ENCODE data around the gene VPS33A.
"Not testable (repeated sequence)": the region's sequence is repeated elsewhere in the genome, so short reads cannot be mapped to it uniquely, and the experiment has no call there.

The VPS33A gene

DNA sequence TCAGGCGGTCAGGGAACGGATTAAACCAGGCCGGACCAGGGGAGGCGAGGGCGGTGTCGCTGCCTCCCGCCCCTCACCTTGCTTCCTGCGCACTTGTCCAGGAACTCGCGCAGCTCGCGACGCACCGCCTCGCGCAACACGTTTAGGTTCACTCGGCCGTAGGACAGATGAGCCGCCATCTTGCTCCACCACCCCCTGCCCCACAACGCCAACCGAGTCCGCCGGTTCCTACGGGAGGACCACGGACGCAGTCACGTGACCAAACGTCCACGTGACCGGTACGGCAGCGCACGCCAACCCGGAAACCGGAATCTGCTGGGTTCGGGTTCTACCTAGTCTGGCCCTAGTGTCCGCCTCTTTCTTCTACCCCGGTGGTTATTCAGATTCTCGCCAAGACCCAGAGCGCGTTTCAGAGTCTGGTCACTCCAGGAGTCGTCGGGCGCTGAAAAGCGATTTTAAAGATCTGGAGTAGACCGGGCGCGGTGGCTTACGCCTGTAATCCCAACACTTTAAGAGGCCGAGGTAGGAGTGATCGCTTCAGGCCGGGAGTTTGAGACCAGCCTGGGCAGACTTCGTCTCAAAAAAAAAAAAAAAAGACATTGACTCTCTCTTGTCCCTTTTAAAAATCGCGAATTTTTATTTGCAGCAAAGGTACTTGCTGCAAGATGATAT lies at the start of gene VPS33A:
Gene VPS33A (minus strand): TSS at position 265 of the 672 bp plus-strand sequence. CDS start 86 bp downstream, at position 179.
- peak; percentile 97 for DNase-seq

DNA sequence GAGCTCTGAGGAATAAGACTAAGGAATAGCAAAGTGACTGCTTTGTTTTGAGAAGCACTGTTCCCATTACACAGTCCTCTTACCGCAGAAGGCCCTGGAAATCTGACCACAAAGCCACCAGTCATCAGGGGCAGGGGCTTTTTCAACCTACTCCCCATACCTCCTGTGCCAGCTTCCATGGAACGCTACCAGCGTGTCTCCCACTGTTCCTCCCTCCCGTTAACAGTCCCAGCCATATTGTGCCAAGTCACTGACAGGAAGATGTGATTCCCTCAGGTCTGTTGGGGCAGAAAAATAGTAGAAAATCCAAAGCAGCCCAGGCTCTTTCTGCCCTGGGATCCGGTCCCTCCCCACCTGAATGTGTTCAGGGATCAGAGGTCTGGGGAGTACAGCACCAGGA lies 46.6 kb upstream of the VPS33A start:
- no peak for DNase-seq

DNA sequence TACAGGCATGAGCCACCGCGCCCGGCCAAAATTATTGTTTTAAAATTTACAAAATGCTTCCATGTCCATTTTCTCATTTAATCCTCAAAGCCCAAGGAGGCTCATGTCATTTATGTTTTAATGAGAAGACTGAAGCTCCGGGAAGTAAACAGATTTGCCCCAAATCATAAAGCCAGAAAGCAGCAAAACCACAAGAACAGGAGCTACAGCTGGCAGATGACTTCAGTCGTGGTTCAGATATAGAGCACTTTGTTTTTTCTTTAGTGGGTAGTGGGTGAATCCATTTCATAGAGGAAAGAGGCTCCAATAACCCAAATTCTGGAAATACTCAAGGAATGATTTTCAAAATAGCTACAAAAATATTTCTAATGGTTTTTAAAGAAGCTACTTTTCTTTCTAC lies 45.4 kb upstream of the VPS33A start:
- DNase-seq: no peak

DNA sequence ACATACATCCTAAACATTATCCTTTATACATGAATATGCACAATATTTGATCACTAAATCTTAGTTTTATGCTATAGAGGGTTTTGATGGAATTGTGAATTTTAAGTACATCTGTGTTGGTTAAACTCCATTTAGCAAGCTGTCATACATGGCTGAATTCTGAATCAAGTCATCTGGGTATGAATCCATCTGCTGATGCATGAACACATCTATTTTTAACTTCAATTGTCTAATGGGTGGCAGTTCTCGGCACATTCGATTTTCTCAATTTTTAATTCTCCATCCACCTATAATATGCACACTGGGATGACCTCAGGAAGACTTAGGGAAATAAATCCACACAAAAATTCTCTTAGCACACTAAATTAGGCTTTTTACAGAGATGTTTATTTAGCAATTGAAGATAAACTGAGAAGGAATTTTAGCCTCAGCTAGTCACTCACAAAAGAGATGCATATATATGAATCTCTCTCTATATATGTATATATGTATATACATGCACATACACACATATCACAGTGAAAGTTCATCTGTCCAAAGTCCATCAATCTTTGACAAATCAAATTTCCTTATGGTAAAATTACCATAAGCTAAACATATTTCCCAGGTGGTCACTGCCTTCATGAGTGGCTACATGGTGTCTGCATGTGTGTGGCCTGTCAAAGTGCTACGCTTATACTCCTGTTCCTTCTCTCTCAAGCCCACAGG lies 44.5 kb upstream of the VPS33A start:
- DNase-seq: no peak

DNA sequence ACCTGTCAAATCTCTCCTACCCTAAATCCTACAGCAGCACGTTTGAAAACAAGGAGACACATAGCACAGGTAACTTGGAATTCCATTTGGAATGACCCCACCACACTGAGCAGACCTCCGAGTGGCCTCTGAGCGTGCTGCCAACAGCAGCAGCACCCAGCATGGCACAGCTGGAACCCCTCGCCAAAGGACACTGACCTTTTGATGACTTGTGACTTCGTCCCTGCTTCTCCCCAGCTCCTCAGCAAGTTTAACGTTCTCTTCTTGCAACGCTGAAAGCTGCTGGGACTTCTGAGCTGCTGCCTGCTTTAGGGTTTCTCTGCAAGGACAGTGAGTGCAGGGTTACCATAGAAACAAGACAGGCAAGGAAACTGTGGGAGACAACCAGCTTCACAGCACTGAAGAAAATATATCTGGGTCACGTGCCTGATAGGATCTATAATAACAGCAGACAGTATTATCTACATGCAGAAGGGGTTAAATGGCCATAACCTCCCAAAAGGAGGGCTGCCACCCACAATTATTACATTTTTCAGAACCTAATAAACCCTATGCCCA lies 43.3 kb upstream of the VPS33A start:
- DNase-seq: peak; percentile 5

DNA sequence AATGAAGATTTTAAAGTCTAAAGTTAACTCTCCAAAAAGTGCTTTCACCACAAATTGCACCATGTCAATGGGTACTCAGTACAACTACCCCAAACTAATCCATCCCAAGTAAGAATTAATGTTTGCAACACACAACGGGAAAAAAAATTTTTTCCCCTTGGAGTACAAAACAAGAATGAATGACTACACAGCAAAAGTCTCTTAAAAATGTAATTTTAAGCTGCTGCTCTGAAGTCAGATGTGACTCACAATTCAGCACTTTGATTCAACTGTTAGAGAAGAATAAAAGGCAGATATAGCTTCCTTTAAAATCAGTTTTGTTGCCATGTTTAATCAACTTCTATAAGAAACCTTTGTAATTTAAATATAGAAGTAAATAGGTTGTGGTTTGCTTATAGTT lies 42.5 kb upstream of the VPS33A start:
- DNase-seq: no peak

DNA sequence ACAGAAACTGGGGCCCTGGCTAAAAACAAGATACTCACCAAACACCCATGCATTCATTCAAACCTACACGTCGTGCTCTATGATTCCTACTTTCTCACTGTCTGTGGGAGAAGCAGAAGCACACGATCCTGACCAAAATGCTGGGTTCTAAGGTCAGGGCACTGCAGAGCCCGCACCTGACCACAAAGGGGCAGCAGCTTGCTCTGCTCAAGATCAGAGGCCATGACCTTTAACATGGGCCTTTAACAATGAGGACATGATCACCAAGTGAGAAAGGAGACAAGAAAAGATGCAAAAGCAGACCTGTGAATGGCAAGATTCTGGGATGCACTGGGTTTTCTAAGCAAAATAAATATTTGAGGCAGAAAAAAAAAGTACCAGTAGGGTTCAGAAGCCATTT lies 40.1 kb upstream of the VPS33A start:
- DNase-seq: no peak

DNA sequence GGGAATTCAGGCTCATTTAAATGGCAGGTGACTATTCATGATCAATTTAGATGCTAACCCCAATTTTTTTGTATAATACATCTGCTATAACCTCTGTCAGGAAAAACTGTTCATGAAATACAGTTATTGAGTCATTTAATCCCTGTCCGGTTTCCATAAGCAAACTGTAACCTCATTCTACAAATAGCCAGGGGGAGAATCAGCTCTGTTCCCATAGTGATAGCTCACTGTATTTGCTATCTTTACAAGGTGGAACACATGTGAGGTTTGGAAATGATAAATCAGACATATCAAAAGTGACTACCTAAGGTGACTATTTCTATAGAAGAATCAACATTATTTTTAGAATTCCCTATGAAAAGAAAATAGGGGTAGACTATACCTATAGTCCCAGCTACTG lies 38.6 kb upstream of the VPS33A start:
- no peak for DNase-seq

DNA sequence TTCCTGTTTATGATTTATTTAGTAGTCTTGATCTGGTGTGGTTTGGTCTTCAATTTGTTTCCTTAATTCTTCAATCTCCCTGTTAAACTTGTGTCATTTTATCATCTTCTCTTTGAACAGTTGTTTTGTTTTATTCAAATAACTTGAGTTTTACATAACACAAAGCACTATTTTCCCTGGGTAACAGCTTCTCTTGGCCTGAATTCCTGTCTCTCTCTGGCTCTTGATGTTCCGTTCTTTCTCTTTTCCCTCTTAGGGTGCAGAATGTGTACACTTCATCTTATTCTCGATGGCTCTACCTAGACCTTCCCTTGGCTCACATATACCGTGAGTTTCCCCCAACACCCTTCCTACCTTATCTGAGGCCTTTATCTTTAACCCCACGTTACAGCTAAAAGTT lies 36.8 kb upstream of the VPS33A start:
- no peak for DNase-seq

DNA sequence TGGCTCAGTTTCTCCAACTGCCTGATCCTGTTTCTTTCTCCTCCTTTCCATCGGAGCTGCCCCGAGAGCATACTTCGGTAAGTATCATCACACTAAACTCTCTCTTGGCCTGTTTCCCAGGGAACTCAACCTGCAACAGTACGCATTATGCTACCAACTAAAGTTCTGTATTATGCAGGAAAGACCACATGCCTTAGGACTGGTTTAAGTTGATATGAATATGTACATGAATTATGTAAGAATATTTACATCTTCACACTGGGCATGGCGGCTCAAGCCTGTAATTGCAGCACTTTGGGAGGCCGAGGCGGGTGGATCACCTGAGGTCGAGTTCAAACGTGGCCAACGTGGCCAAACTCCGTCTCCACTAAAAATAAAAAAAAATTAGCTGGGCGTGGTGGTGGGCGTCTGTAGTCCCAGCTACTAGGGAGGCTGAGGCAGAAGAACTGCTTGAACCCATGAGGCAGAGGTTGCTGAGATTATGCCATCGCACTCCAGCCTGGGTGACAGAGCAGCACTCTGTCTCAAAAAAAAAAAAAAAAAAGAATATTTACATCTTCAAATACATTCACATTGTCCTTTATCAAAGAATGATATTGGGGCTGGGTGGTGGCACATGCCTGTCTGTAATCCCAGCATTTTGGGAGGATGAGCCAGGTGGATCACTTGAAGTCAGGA lies 31.9 kb upstream of the VPS33A start:
- DNase-seq: no peak

DNA sequence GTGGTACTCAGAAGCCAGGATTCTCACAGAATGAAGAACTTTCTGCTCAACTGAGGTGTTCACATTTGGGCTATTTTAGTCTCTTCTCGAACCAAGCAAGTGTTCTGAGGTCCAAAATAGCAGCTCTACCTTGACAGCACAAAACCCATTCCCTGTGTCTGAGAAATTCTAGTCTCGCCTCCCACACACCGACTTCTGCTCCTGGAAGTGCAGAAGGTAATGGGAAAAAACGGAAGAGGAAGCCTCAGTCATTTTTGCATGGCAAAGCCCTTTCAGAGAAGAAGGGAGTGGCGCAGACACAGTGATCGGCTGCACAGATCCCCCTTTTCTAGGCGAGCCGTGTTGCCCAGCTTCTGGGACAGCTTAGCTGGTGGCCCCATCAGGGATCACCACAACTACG lies 31.2 kb upstream of the VPS33A start:
- DNase-seq: no peak

DNA sequence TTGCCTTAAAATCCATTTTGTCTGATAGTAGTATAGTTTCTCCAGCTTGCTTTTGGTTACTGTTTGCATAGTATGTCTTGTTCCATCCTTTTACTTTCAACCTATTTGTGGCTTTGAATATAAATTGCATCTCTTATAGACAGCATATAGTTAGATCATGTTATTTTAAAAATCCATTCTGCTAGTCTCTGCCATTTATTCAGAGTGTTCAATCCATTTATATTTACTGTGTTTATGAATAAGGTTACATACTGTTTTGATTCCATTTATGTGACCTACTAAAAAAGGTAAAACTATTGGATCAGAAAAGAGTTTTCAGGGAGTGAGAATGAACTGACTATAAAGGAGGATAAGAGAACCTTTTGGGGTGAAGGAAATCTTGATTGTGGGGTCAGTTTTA lies 29.6 kb upstream of the VPS33A start:
- DNase-seq: no peak

DNA sequence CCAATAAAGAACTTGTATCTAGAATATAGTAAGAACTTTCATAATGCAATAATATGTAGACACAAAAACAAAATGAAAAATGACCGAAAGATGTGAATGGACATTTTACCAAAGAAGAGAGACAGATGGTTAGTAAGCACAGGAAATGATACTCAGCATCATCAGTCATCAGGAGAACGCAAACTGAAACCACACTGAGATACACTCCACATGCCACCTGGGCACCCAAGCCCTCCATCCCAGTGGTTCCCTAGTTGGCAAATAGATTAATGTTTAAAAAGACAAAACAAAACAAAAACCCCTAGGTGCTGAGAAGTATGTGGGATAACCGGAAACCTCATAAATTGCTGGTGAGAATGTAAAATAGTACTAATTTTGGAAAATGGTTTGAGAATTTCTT lies 26.8 kb upstream of the VPS33A start:
- DNase-seq: no peak

DNA sequence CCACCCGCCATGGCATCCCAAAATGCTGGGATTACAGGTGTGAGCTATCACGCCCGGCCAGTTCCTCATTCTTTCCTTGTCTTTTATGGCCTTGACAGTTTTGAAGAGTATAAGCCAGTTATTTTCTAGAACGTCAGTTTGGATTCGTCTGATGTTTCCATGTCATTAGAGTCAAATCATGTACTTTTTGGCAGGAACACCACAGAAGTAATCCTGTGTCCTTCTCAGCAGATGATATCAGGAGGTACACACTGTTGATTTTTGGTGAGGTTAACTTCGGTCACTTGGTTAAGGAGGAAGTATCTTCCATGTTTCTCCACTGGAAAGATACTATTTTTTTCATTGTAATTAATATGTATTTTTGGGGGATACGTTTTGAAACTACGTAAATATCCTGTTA lies 25.1 kb upstream of the VPS33A start:
- no peak for DNase-seq

DNA sequence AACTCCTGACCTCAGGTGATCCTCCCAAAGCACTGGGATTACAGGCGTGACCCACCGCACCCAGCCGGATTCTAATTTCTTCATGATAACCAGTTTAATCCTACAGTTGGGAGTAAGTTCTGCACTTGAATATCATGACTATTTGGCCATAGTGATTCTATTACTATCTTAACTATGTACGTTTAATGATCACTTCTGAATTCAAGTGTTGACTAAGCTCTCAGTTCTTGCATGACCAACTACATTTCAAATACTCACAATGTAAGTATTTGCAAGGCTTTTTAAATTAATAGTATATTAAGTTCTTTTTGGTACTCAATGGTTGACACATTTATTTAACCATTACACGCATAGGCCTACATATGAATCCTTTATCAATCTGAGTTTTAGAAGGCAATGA lies 17.4 kb upstream of the VPS33A start:
- no peak for DNase-seq

DNA sequence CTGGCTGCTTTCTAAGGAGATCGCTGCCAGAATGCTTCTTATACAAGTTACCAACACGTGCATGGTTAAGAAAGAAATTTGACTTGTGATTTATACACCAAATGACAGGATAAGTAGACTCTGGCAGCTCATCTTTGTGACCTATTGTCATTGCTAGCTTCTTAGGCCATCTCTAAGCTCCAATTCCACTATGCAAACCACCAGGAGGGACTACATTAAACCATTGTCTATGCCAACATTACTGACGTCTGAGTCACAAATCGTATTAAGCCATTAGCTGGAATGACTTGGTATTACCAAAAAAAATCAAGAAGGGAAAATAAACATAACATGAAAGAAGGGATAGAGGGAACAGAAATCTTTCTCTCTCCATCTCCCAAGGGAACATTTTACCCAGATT lies 15.8 kb upstream of the VPS33A start:
- DNase-seq: no peak

DNA sequence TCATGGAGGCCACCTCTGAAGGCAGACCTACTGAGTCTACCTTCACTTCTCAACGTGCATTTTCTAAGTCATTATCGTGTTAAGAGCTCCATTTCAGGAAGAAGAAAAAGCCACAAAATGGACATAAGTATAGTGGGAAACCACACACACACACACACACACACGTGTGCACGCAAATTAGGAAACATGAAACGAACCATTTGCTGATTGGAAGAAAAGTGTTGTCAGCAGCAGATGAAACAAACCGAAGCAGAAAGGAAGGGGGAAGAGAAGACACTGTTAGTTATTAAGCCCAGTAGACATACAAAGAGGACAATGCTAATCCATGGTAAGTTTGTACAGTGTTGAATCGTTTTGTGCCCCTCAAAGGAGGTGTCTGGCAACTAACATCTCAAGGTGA lies 9.9 kb upstream of the VPS33A start:
- no peak for DNase-seq

DNA sequence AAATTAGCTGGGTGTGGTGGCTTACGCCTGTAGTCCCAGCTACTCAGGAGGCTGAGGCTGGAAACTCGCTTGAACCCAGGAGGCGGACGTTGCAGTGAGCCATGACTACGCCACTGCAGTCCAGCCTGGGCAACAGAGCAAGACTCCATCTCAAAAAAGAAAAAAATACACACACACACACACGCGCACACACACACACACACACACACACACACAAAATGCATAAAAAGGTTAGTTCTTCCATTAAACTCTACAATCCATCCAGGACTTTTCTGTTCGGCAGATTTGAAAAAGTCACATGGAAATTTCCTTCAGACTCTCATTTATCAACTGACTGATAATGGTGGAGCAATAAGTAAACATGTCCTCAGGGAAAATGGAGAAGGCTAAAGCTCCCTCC lies 9.2 kb upstream of the VPS33A start:
- no peak for DNase-seq

DNA sequence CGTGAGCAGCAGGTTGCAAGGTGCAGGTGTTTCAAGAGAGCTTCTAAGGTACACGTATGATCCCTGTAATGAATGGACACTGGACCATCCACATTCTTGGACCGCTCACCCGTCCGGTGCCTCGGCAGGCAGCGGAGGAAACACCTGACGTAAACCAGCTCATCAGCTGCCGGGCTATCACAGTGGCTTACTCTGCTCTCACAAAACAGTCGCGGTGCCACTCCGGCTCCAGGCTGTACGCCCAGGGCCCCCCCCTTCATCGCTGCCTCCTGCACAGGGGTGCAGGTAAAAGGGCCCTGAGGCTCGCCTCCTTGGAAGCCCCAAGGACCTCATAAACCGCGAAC lies 436 bp downstream of the VPS33A start:
- no peak for DNase-seq

DNA sequence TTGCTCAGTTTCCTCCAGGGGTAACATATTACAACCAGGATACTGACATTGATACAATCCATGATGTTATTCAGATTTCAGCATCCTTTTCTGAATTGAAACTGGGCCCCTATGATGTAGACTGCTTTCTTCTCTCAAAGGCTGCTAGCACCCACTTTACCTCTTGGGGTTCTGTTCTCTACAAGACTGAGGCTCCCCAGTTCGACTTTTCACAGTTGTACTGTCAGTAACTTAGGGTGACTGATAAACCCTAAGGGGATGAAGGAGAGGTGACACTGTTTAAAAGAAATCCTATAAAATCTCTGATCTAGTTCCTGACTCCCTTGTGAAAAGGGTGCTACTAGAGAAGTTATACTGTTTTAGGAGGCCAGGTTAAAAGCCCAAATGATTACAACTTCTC lies 818 bp downstream of the VPS33A start:
- DNase-seq: no peak

DNA sequence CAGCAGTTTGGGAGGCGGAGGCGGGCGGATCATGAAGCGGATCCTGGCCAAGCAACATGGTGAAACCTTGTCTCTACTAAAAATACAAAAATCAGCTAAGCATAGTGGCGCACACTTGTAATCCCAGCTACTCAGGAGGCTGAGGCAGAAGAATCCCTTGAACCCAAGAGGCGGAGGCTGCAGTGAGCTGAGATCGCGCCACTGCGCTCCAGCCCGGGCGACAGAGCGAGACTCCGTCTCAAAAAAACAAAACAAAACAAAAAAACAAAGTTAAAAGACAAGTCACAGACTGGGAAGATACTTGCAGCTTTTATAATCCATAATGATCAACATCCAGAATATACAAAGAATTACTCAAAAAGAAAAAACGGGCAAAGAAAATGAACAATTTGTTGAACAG lies 5.6 kb downstream of the VPS33A start:
- DNase-seq: not testable (repeated sequence)

DNA sequence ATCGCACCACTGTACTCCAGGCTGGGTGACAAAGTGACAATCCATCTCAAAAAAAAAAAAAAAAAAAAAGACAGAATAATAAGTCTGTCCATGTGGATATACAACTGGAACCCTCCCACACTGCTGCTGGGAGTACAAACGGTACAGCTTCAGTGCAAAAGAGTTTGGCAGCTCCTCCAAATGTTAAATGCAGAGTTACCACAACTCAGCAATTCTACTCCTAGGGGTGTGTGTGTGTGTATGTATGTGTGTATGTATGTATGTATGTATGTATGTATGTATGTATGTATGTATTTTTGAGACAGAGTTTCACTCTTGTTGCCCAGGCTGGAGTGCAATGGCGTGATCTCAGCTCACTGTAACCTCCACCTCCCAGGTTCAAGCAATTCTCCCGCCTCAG lies 7.4 kb downstream of the VPS33A start:
- DNase-seq: not testable (repeated sequence)

DNA sequence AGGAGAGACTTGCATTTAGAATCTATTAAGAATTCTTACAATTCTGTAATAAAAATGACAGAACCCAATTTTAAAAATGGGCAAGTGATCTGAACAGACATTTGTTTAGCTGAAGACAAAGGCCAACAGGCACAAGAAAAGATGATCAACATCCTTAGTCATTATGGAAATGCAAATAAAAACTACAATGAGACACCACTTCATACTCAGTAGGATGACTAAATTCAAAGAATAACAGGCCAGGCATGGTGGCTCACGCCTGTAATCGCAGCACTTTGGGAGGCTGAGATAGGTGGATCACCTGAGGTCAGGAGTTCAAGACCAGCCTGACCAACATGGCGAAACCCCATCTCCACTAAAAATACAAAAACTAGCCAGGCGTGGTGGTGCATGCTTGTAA lies 7.8 kb downstream of the VPS33A start:
- not testable (repeated sequence) for DNase-seq

DNA sequence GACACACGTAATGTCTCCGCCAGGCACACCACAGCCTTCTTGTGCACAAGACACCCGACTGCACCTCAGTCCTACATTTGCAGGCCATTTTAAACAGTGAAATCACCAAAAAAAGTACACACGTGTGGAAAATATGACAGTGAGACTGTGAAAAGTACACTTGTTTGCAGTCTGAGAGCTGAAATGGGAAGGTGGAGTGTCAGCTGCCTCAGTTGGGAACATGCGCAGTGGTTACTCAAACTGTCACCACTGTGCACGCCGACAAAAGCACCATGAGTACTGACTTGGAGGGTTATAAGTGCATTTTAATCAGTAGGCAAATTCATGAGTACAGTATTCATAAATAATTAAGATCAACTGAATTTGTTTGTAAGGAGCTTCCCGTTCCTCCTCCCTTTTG lies 15.8 kb downstream of the VPS33A start:
- no peak for DNase-seq
